H1 (cell line): Measurements from ENCODE around the gene BATF2. TPM values are rescaled to one million over a fixed set of nuclear protein-coding genes. Genes with fewer than 3 reads are reported as not detected.

Source experiments
- CTCF ChIA-PET: fragments of 300-600 bp; sonication (Branson Sonifier 250); formaldehyde crosslinking; loops from one replicate; lab custom pipeline; 2021; ENCODE audit not compliant: partially characterized antibody; lab: Charles Lee
- POLR2A ChIA-PET: fragments of 300-600 bp; sonication (Branson Sonifier 250); formaldehyde crosslinking; loops from one replicate; lab custom pipeline; 2021; ENCODE audit warnings: inconsistent platforms; ENCODE audit not compliant: partially characterized antibody; lab: Charles Lee
- DNase-seq, 2 experiments: peaks; one replicate each; pipeline versions ENCODE4 v3.0.0 to v3.0.0-alpha.2; 2010 to 2022; ENCODE audit warnings: low spot score in 2 of 2, low read depth in 1 of 2, mixed read lengths in 1 of 2
- FAIRE-seq: peaks from 2 replicates; lab custom pipeline; 2011; peaks lifted over from hg19 to GRCh38; lab: Jason Lieb, UNC
- H2AFZ ChIP-seq: 2 replicates; pipeline ENCODE4 v1.8.1; 2012; ENCODE audit warnings: low read length, inconsistent platforms
- H2AK5ac ChIP-seq: 2 replicates; pipeline ENCODE4 v1.6.1; 2013; ENCODE audit warnings: low read depth, low read length
- H2BK120ac ChIP-seq: replicated peaks from 2 replicates; pipeline ENCODE3; 2013; ENCODE audit warnings: low read depth, low read length, inconsistent platforms
- H2BK12ac ChIP-seq: 2 replicates; pipeline ENCODE4 v1.6.1; 2013; ENCODE audit warnings: low read depth, low read length
- H2BK15ac ChIP-seq: 2 replicates; pipeline ENCODE4 v1.6.1; 2013; ENCODE audit warnings: low read length
- H2BK20ac ChIP-seq: 2 replicates; pipeline ENCODE4 v1.6.1; 2013; ENCODE audit warnings: low read length
- H2BK5ac ChIP-seq: 2 replicates; pipeline ENCODE4 v1.6.1; 2013; ENCODE audit warnings: low read depth, low read length
- H3K14ac ChIP-seq: 2 replicates; pipeline ENCODE4 v1.6.1; 2013; ENCODE audit warnings: inconsistent platforms; ENCODE audit not compliant: insufficient read length
- H3K18ac ChIP-seq: 2 replicates; pipeline ENCODE4 v1.6.1; 2013; ENCODE audit warnings: low read length; ENCODE audit errors: extremely low read depth
- H3K23ac ChIP-seq: 2 replicates; pipeline ENCODE4 v1.6.1; 2013; ENCODE audit warnings: inconsistent platforms; ENCODE audit not compliant: insufficient read length
- H3K23me2 ChIP-seq: 2 replicates; pipeline ENCODE4 v1.6.1; 2013; ENCODE audit warnings: low read depth, low read length
- H3K27ac ChIP-seq: 2 replicates; pipeline ENCODE4 v1.6.1; 2011; ENCODE audit warnings: low read depth, low read length, inconsistent platforms
- H3K27me3 ChIP-seq, 4 experiments: replicated peaks in 1 of 4; 1 replicate in 1 of 4; 2 replicates in 3 of 4; pipeline versions ENCODE4 v1.6.1 to v1.8.1; 2011 to 2013; ENCODE audit warnings: low read length in 3 of 4, mild to moderate bottlenecking in 3 of 4, inconsistent platforms in 2 of 4, mixed read lengths in 2 of 4, moderate library complexity in 1 of 4; ENCODE audit not compliant: control insufficient read depth in 3 of 4, insufficient read depth in 3 of 4; ENCODE audit errors: extremely low read depth in 1 of 4
- H3K36me3 ChIP-seq, 4 experiments: 2 replicates each; pipeline versions ENCODE4 v1.6.1 to v1.8.1; 2011 to 2013; ENCODE audit warnings: mild to moderate bottlenecking in 4 of 4, low read length in 3 of 4, moderate library complexity in 2 of 4, control low read depth in 1 of 4, inconsistent platforms in 1 of 4; ENCODE audit not compliant: insufficient read depth in 4 of 4, control insufficient read depth in 2 of 4
- H3K4ac ChIP-seq: replicated peaks from 2 replicates; pipeline ENCODE3; 2013; ENCODE audit warnings: low read length, low read depth, mixed read lengths, inconsistent platforms; ENCODE audit not compliant: insufficient read length
- H3K4me1 ChIP-seq, 4 experiments: replicated peaks in 1 of 4; 1 replicate in 1 of 4; 2 replicates in 3 of 4; pipeline versions ENCODE4 v1.6.1 to v1.8.1; 2011 to 2013; ENCODE audit warnings: low read length in 3 of 4, inconsistent platforms in 2 of 4, mixed read lengths in 1 of 4; ENCODE audit not compliant: insufficient read depth in 4 of 4, control insufficient read depth in 3 of 4
- H3K4me2 ChIP-seq, 2 experiments: 2 replicates each; pipeline versions ENCODE4 v1.6.1 to v1.8.1; 2011 to 2013; ENCODE audit warnings: low read depth in 2 of 2, low read length in 2 of 2, control low read depth in 1 of 2, inconsistent platforms in 1 of 2, mild to moderate bottlenecking in 1 of 2; ENCODE audit not compliant: insufficient read depth in 1 of 2
- H3K4me3 ChIP-seq, 4 experiments: fragments of 200-600, 300-600 bp in 1 of 4; sonication (generic), shearing (Covaris generic), sonication (Bioruptor Twin) in 1 of 4; 2 replicates each; pipeline versions ENCODE4 v1.5.1 to v1.8.1; 2011 to 2016; ENCODE audit warnings: low read length in 4 of 4, low read depth in 3 of 4, control low read depth in 2 of 4, inconsistent platforms in 2 of 4, mild to moderate bottlenecking in 2 of 4, mixed read lengths in 1 of 4, moderate library complexity in 1 of 4; ENCODE audit not compliant: insufficient read depth in 2 of 4; ENCODE audit errors: extremely low read depth in 1 of 4
- H3K56ac ChIP-seq: replicated peaks from 2 replicates; pipeline ENCODE3; 2013; ENCODE audit warnings: low read depth, mild to moderate bottlenecking, mixed read lengths, low read length, inconsistent platforms; ENCODE audit not compliant: insufficient read length
- H3K79me1 ChIP-seq: 2 replicates; pipeline ENCODE4 v1.6.1; 2013; ENCODE audit warnings: low read depth, low read length, control low read depth
- H3K79me2 ChIP-seq, 2 experiments: 2 replicates each; pipeline versions ENCODE4 v1.6.1 to v1.8.1; 2012 to 2013; ENCODE audit warnings: low read length in 2 of 2, mild to moderate bottlenecking in 2 of 2, inconsistent platforms in 1 of 2; ENCODE audit not compliant: insufficient read depth in 2 of 2, control insufficient read depth in 1 of 2
- H3K9ac ChIP-seq, 4 experiments: replicated peaks in 1 of 4; 1 replicate in 1 of 4; 2 replicates in 3 of 4; pipeline versions ENCODE4 v1.6.1 to v1.8.1; 2011 to 2013; ENCODE audit warnings: low read depth in 3 of 4, low read length in 3 of 4, control low read depth in 2 of 4, mild to moderate bottlenecking in 2 of 4, moderate library complexity in 2 of 4, inconsistent platforms in 1 of 4; ENCODE audit errors: extremely low read depth in 1 of 4
- H3K9me3 ChIP-seq, 2 experiments: 2 replicates each; pipeline versions ENCODE4 v1.6.1 to v1.8.1; 2012 to 2013; ENCODE audit warnings: mild to moderate bottlenecking in 2 of 2, moderate library complexity in 2 of 2, control low read depth in 1 of 2, inconsistent platforms in 1 of 2, low read depth in 1 of 2, low read length in 1 of 2, mixed read lengths in 1 of 2; ENCODE audit not compliant: insufficient read depth in 2 of 2
- H4K20me1 ChIP-seq, 2 experiments: replicated peaks in 1 of 2; 2 replicates each; pipeline versions ENCODE3 to v1.8.1; 2011 to 2013; ENCODE audit warnings: inconsistent platforms in 2 of 2, low read length in 2 of 2, mild to moderate bottlenecking in 1 of 2; ENCODE audit not compliant: insufficient read depth in 2 of 2, control insufficient read depth in 1 of 2
- H4K5ac ChIP-seq: 2 replicates; pipeline ENCODE4 v1.6.1; 2013; ENCODE audit warnings: low read length, low read depth, mixed read lengths, inconsistent platforms; ENCODE audit not compliant: insufficient read length
- H4K8ac ChIP-seq: 2 replicates; pipeline ENCODE4 v1.8.0; 2013; ENCODE audit warnings: mild to moderate bottlenecking, moderate library complexity, low read length, inconsistent platforms; ENCODE audit not compliant: insufficient read depth; ENCODE audit errors: extremely low read depth
- H4K91ac ChIP-seq: replicated peaks from 2 replicates; pipeline ENCODE3; 2013; ENCODE audit warnings: low read length, mixed read lengths, inconsistent platforms; ENCODE audit not compliant: insufficient read length
- JUN ChIP-seq: IDR thresholded peaks from 2 replicates; pipeline ENCODE4 v1.6.1; 2011; ENCODE audit warnings: low read depth, mild to moderate bottlenecking, improper control_type of control experiment, low read length
- SP4 ChIP-seq: IDR thresholded peaks from 2 replicates; pipeline ENCODE4 v1.6.1; 2012; ENCODE audit warnings: low read length, inconsistent platforms
- WGBS, 2 experiments: shearing (Covaris generic) in 1 of 2; methylation state at CpG; one replicate each; pipeline versions ENCODE4 v1.1.6 to v1.1.7; 2013 to 2015; ENCODE audit warnings: low lambda C conversion rate in 2 of 2, mixed read lengths in 2 of 2, inconsistent platforms in 1 of 2, low coverage in 1 of 2, missing lambda C conversion rate in 1 of 2; ENCODE audit not compliant: insufficient replicate concordance in 2 of 2, insufficient coverage in 1 of 2, insufficient read length in 1 of 2; ENCODE audit errors: extremely low coverage in 1 of 2, missing lambda C conversion rate in 1 of 2; 5-methylcytosine and 5-hydroxymethylcytosine counted together
- polyA plus RNA-seq, 7 experiments: library from polyadenylated mRNA; depleted of rRNA in 3 of 7; stranded (reverse) in 5 of 7; unstranded in 2 of 7; fragments of >200 nt in 5 of 7; fragments of 200-250 nt in 2 of 7; gene quantifications; 1 replicate in 5 of 7; 2 replicates in 1 of 7; 4 replicates in 1 of 7; pipeline versions ENCODE4 v1.2.1 to v1.2.3, GENCODE V29; 2011 to 2013; ENCODE audit warnings: missing spikeins in 2 of 7, mixed read lengths in 2 of 7
- total RNA-seq: library from RNA; stranded (reverse); fragmentation: NEBNext Ultra II Directional; extraction: Animal tissue kit (Norgen Biotek cat#: 25700); gene quantifications from 2 replicates; pipeline ENCODE4 v1.2.1, GENCODE V29; 2021

Gene BATF2
- total and polyA plus RNA-seq, 2 of the 8 experiments (the other 6 are each of a cell fraction or from before 2014, with no cell fraction given): 1.4 to 3.1 TPM

DNA sequence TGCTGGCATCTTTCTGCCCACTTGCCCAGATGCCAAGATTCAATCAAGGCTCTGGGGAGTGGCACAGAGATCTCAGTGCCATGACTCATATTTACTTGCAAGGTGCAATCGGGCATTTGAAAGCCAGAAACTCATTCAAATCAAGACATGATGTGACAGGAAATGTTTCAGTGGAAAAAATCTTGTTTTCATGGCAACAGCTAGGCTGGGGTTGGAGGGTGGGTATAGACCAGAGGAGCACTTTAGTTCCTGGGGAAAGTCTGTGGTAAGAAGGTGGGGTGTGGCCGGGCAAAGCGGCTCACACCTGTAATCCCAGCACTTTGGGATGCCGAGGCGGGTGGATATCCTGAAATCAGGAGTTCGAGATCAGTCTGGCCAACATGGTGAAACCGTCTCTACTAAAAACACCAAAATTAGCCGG, 26.0 kb downstream of the BATF2 start:
- no peak overlapping the region for H3K9ac ChIP-seq
- no peak overlapping the region for H4K91ac ChIP-seq
- H3K4me1 ChIP-seq: no peaks in the 10 kb centered on the region
- no peaks in the 10 kb centered on the region for H3K79me1 ChIP-seq
- H3K23ac ChIP-seq: no peak overlapping the region
- H3K27me3 ChIP-seq: peaks cover 0 to 12% (median 7%) of the 10 kb centered on the region in 4 experiments; a peak in 5 of 7 replicates
- no peak overlapping the region for H2BK15ac ChIP-seq
- no peak overlapping the region for H2BK20ac ChIP-seq
- POLR2A ChIA-PET: interaction anchor here (1.3 kb wide), 1 partner anchor 10 kb away, joined by 3 read pairs; no protein-coding TSS in a partner anchor
- H2BK12ac ChIP-seq: no peak overlapping the region
- 89% methylated on average over 8 of the region's 8 CpGs; no CpG with 5 or more reads in 1 of the 2 experiments for WGBS, 2 experiments
- no peak overlapping the region for H3K56ac ChIP-seq
- no peaks in the 10 kb centered on the region for H4K20me1 ChIP-seq
- H2BK5ac ChIP-seq: no peak overlapping the region
- CTCF ChIA-PET: no interaction called here
- no peak overlapping the region for H2BK120ac ChIP-seq
- H2AFZ ChIP-seq: no peak overlapping the region
- H3K4me3 ChIP-seq: no peak overlapping the region
- H3K4ac ChIP-seq: no peak overlapping the region
- H3K23me2 ChIP-seq: no peaks in the 10 kb centered on the region
- DNase-seq (no peak), FAIRE-seq (no peak)
- H3K27ac ChIP-seq: no peak overlapping the region
- H2AK5ac ChIP-seq: no peak overlapping the region
- H4K5ac ChIP-seq: no peak overlapping the region
- no peak overlapping the region for H4K8ac ChIP-seq
- no peak overlapping the region for H3K4me2 ChIP-seq
- no peaks in the 10 kb centered on the region for H3K36me3 ChIP-seq
- H3K18ac ChIP-seq: no peak overlapping the region
- H3K14ac ChIP-seq: no peak overlapping the region
- no peaks in the 10 kb centered on the region for H3K79me2 ChIP-seq
- peaks cover 0 to 4% of the 10 kb centered on the region in 2 experiments; a peak in 1 of 4 replicates for H3K9me3 ChIP-seq
- TF ChIP-seq SP4 (no peak), JUN (no peak)
